Measurements from ENCODE around the gene KCNJ5.

DNA sequence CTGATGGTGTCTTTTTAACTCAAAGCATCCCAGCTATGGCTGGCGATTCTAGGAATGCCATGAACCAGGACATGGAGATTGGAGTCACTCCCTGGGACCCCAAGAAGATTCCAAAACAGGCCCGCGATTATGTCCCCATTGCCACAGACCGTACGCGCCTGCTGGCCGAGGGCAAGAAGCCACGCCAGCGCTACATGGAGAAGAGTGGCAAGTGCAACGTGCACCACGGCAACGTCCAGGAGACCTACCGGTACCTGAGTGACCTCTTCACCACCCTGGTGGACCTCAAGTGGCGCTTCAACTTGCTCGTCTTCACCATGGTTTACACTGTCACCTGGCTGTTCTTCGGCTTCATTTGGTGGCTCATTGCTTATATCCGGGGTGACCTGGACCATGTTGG lies 20.1 kb downstream of the KCNJ5 start:
- no peak for TF ChIP-seq EZH2 (IDR thresholded peaks at IDR 0.05; ENCODE audit: low read length)
- TF ChIP-seq, protein P1, sequence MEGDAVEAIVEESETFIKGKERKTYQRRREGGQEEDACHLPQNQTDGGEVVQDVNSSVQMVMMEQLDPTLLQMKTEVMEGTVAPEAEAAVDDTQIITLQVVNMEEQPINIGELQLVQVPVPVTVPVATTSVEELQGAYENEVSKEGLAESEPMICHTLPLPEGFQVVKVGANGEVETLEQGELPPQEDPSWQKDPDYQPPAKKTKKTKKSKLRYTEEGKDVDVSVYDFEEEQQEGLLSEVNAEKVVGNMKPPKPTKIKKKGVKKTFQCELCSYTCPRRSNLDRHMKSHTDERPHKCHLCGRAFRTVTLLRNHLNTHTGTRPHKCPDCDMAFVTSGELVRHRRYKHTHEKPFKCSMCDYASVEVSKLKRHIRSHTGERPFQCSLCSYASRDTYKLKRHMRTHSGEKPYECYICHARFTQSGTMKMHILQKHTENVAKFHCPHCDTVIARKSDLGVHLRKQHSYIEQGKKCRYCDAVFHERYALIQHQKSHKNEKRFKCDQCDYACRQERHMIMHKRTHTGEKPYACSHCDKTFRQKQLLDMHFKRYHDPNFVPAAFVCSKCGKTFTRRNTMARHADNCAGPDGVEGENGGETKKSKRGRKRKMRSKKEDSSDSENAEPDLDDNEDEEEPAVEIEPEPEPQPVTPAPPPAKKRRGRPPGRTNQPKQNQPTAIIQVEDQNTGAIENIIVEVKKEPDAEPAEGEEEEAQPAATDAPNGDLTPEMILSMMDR (optimal IDR thresholded peaks at IDR 0.05 in 1 of 3, IDR thresholded peaks at IDR 0.05 in 1 of 3, conservative IDR thresholded peaks at IDR 0.05 in 1 of 3; ENCODE audit: extremely low read depth in 1 of 3, insufficient read depth in 2 of 3, low read length in 3 of 3) = no peak
